Measurements from ENCODE around the gene MTA1. TPM values are rescaled to one million over a fixed set of nuclear protein-coding genes. Genes with fewer than 3 reads are reported as not detected.

The MTA1 gene
- total RNA-seq, 2 experiments from 2014 or later, result 107 to 113 TPM

- no peak for TF ChIP-seq CTCF (IDR thresholded peaks at IDR 0.05)
- no peaks in the 10 kb centered on the region for H3K27me3 ChIP-seq (ENCODE audit: control insufficient read depth in 1 of 2, insufficient read depth in 2 of 2, low read length in 2 of 2)
- H3K9me3 Mint-ChIP-seq, result no peaks in the 10 kb centered on the region
- peaks cover 12% of the 10 kb centered on the region for H3K36me3 Mint-ChIP-seq (ENCODE audit: low read depth)
- DNase-seq (no peak), ATAC-seq (ENCODE audit: poor library complexity) (no peak)
- no peaks in the 10 kb centered on the region for H3K9me3 ChIP-seq (ENCODE audit: control insufficient read depth in 1 of 2, insufficient read depth in 1 of 2, low read length in 2 of 2)
- H3K27ac Mint-ChIP-seq, result no peak overlapping the region
- H3K4me1 ChIP-seq (ENCODE audit: insufficient read depth, low read length), result peaks cover 7% of the 10 kb centered on the region
- intact Hi-C loops (cut with DNase I, micrococcal nuclease), result no loop called here
- no peak overlapping the region for H3K4me3 ChIP-seq (ENCODE audit: low read length)
- no peaks in the 10 kb centered on the region for H3K4me1 Mint-ChIP-seq (ENCODE audit: low read depth)
- ChIA-PET POLR2A (no interaction called here), CTCF (no interaction called here)
- H3K27me3 Mint-ChIP-seq, result no peaks in the 10 kb centered on the region
- no peak overlapping the region for H3K4me3 Mint-ChIP-seq
- H3K36me3 ChIP-seq (ENCODE audit: insufficient read depth, low read length), result peaks cover 2% of the 10 kb centered on the region
- no peak overlapping the region for H3K27ac ChIP-seq (ENCODE audit: low read depth in 1 of 2, low read length in 2 of 2)
Observed at GRCh38 chr14:105444859-105445258, 25.2 kb downstream of the MTA1 start.

GRCh38 chr14:105445290-105445689, 25.7 kb downstream of the MTA1 start:
- H3K9me3 ChIP-seq (ENCODE audit: control insufficient read depth in 1 of 2, insufficient read depth in 1 of 2, low read length in 2 of 2), result no peaks in the 10 kb centered on the region
- Mint-ChIP-seq H3K27me3 (no peaks in the 10 kb centered on the region), H3K4me1 (ENCODE audit: low read depth) (no peaks in the 10 kb centered on the region), H3K9me3 (no peaks in the 10 kb centered on the region), H3K27ac (no peak overlapping the region), H3K4me3 (no peak overlapping the region), H3K36me3 (ENCODE audit: low read depth) (peaks cover 12% of the 10 kb centered on the region)
- no peak overlapping the region for H3K4me3 ChIP-seq (ENCODE audit: low read length)
- CTCF ChIA-PET, result no interaction called here
- no peak overlapping the region for H3K27ac ChIP-seq (ENCODE audit: low read depth in 1 of 2, low read length in 2 of 2)
- peaks cover 7% of the 10 kb centered on the region for H3K4me1 ChIP-seq (ENCODE audit: insufficient read depth, low read length)
- ATAC-seq (ENCODE audit: poor library complexity) (no peak), DNase-seq (no peak)
- peaks cover 5% of the 10 kb centered on the region for H3K36me3 ChIP-seq (ENCODE audit: insufficient read depth, low read length)
- POLR2A ChIA-PET, result no interaction called here
- H3K27me3 ChIP-seq (ENCODE audit: control insufficient read depth in 1 of 2, insufficient read depth in 2 of 2, low read length in 2 of 2), result no peaks in the 10 kb centered on the region
- intact Hi-C loops (cut with DNase I, micrococcal nuclease), result no loop called here
- no peak for TF ChIP-seq CTCF (IDR thresholded peaks at IDR 0.05)

- Mint-ChIP-seq H3K4me3 (no peak overlapping the region), H3K36me3 (ENCODE audit: low read depth) (peaks cover 12% of the 10 kb centered on the region), H3K4me1 (ENCODE audit: low read depth) (no peaks in the 10 kb centered on the region), H3K27ac (no peak overlapping the region), H3K9me3 (no peaks in the 10 kb centered on the region), H3K27me3 (no peaks in the 10 kb centered on the region)
- no peak overlapping the region for H3K27ac ChIP-seq (ENCODE audit: low read depth in 1 of 2, low read length in 2 of 2)
- no peak for TF ChIP-seq CTCF (IDR thresholded peaks at IDR 0.05)
- H3K36me3 ChIP-seq (ENCODE audit: insufficient read depth, low read length), result peaks cover 12% of the 10 kb centered on the region
- H3K4me3 ChIP-seq (ENCODE audit: low read length), result no peak overlapping the region
- H3K27me3 ChIP-seq (ENCODE audit: control insufficient read depth in 1 of 2, insufficient read depth in 2 of 2, low read length in 2 of 2), result no peaks in the 10 kb centered on the region
- intact Hi-C loops (cut with DNase I, micrococcal nuclease), result no loop called here
- ChIA-PET POLR2A (interaction anchor here (1.5 kb wide), 1 partner anchor 15 kb away, joined by 3 read pairs; no protein-coding TSS in a partner anchor), CTCF (no interaction called here)
- no peaks in the 10 kb centered on the region for H3K9me3 ChIP-seq (ENCODE audit: control insufficient read depth in 1 of 2, insufficient read depth in 1 of 2, low read length in 2 of 2)
- peaks cover 7% of the 10 kb centered on the region for H3K4me1 ChIP-seq (ENCODE audit: insufficient read depth, low read length)
- ATAC-seq (ENCODE audit: poor library complexity), result no peak
- no peak for DNase-seq
Observed at GRCh38 chr14:105445901-105446845, 26.5 kb downstream of the MTA1 start.
